COLO668 (cell line): Measurements from ENCODE around the gene SYPL1.

Experiments
- DNase-seq: peaks from one replicate; lab custom pipeline; 2025; ENCODE audit not compliant: unreplicated experiment; lab: John Stamatoyannopoulos, UW

The SYPL1 gene

GRCh38 chr7:106122713-106123112, 10.6 kb upstream of the SYPL1 start:
- no peak for DNase-seq

GRCh38 chr7:106121189-106121810, 9.2 kb upstream of the SYPL1 start:
- DNase-seq: no peak

- no peak for DNase-seq
These were observed 8.4 kb upstream of the SYPL1 start for GRCh38 chr7:106120500-106120899.

GRCh38 chr7:106119719-106120118, 7.6 kb upstream of the SYPL1 start:
- DNase-seq: no peak

GRCh38 chr7:106117786-106118544, 5.9 kb upstream of the SYPL1 start:
- DNase-seq: no peak

- no peak for DNase-seq
These were observed 4.1 kb upstream of the SYPL1 start for GRCh38 chr7:106116161-106116704.

- DNase-seq: no peak
These were observed 2.7 kb upstream of the SYPL1 start for GRCh38 chr7:106114716-106115383.

GRCh38 chr7:106112972-106113421, 885 bp upstream of the SYPL1 start:
- DNase-seq: no peak

- peak; percentile 87 for DNase-seq
These were observed 426 bp downstream of the SYPL1 start for GRCh38 chr7:106111655-106112117.

GRCh38 chr7:106110885-106111654, 1.0 kb downstream of the SYPL1 start:
- no peak for DNase-seq

GRCh38 chr7:106110238-106110560, 1.9 kb downstream of the SYPL1 start:
- DNase-seq: no peak

GRCh38 chr7:106109521-106110237, 2.4 kb downstream of the SYPL1 start:
- no peak for DNase-seq

GRCh38 chr7:106108991-106109390, 3.1 kb downstream of the SYPL1 start:
- no peak for DNase-seq

- DNase-seq: no peak
These were observed 7.3 kb downstream of the SYPL1 start for GRCh38 chr7:106104721-106105260.

GRCh38 chr7:106102387-106102966, 9.6 kb downstream of the SYPL1 start:
- DNase-seq: no peak

- DNase-seq: no peak
These were observed 10.4 kb downstream of the SYPL1 start for GRCh38 chr7:106101726-106102125.

- no peak for DNase-seq
These were observed 11.1 kb downstream of the SYPL1 start for GRCh38 chr7:106100863-106101629.

- no peak for DNase-seq
These were observed 12.6 kb downstream of the SYPL1 start for GRCh38 chr7:106099539-106099938.

GRCh38 chr7:106098889-106099288, 13.2 kb downstream of the SYPL1 start:
- no peak for DNase-seq
